Neural cell (in vitro differentiated cells): ENCODE results near the gene TAL1. TPM values are rescaled to one million over a fixed set of nuclear protein-coding genes. Genes with fewer than 3 reads are reported as not detected.

Experiments
- H2AFZ ChIP-seq: fragments of 200-600, 300-800 bp; sonication (generic), shearing (Covaris generic); 2 replicates; pipeline ENCODE4 v1.6.0; 2014; ENCODE audit warnings: low read depth, mild to moderate bottlenecking, antibody characterized with exemption, low read length, moderate library complexity
- H3F3A ChIP-seq: fragments of 200-600 bp; shearing (Covaris generic); 2 replicates; pipeline ENCODE4 v1.6.1; 2016; ENCODE audit warnings: mild to moderate bottlenecking, moderate library complexity, mixed read lengths, antibody characterized with exemption, low read length; ENCODE audit not compliant: insufficient read depth, poor library complexity, severe bottlenecking
- H3K27ac ChIP-seq: fragments of 200-600, 300-800 bp; sonication (generic), shearing (Covaris generic); 2 replicates; pipeline ENCODE4 v1.5.1; 2014; ENCODE audit warnings: mild to moderate bottlenecking, low read length, moderate library complexity
- H3K27me3 ChIP-seq: fragments of 300-800, 200-600 bp; sonication (generic), shearing (Covaris generic); 2 replicates; pipeline ENCODE4 v1.6.0; 2014; ENCODE audit warnings: mild to moderate bottlenecking, low read depth, low read length, moderate library complexity; ENCODE audit not compliant: insufficient read depth
- H3K36me3 ChIP-seq: fragments of 300-800, 200-600 bp; sonication (generic), shearing (Covaris generic); 2 replicates; pipeline ENCODE4 v1.5.1; 2014; ENCODE audit warnings: mild to moderate bottlenecking, antibody characterized with exemption, low read length, moderate library complexity; ENCODE audit not compliant: insufficient read depth
- H3K4me2 ChIP-seq: fragments of 300-800, 200-600 bp; sonication (generic), shearing (Covaris generic); 2 replicates; pipeline ENCODE4 v1.6.0; 2014; ENCODE audit warnings: mild to moderate bottlenecking, low read length
- H3K4me3 ChIP-seq: fragments of 300-800, 200-600 bp; sonication (generic), shearing (Covaris generic); 2 replicates; pipeline ENCODE4 v1.5.1; 2014; ENCODE audit warnings: mild to moderate bottlenecking, low read length, moderate library complexity
- H3K79me2 ChIP-seq: fragments of 200-600 bp; shearing (Covaris generic); replicated peaks from 2 replicates; pipeline ENCODE4 v1.6.0; 2014; ENCODE audit warnings: mild to moderate bottlenecking, low read length, moderate library complexity; ENCODE audit not compliant: insufficient read depth
- H3K9ac ChIP-seq: fragments of 300-800, 200-600 bp; sonication (generic), shearing (Covaris generic); 2 replicates; pipeline ENCODE4 v1.6.1; 2016; ENCODE audit warnings: mild to moderate bottlenecking, low read length, mixed read lengths
- H3K9me2 ChIP-seq: fragments of 200-600 bp; shearing (Covaris generic); 2 replicates; pipeline ENCODE4 v1.6.1; 2016; ENCODE audit warnings: mild to moderate bottlenecking, low read length, mixed read lengths; ENCODE audit not compliant: insufficient read depth
- H3K9me3 ChIP-seq: fragments of 200-600, 300-800 bp; sonication (generic), shearing (Covaris generic); 2 replicates; pipeline ENCODE4 v1.6.1; 2016; ENCODE audit warnings: mild to moderate bottlenecking, mixed run types, low read length, moderate library complexity, mixed read lengths
- H4K20me1 ChIP-seq: fragments of 200-600 bp; shearing (Covaris generic); 2 replicates; pipeline ENCODE4 v1.6.1; 2016; ENCODE audit warnings: mild to moderate bottlenecking, mixed run types; ENCODE audit not compliant: insufficient read depth
- CTCF ChIP-seq: fragments of 450-650 bp; IDR thresholded peaks from 2 replicates; pipeline ENCODE4 v1.5.1; 2014; ENCODE audit warnings: antibody characterized with exemption, mild to moderate bottlenecking, moderate library complexity; ENCODE audit not compliant: poor library complexity, severe bottlenecking
- EP300 ChIP-seq: fragments of 450-650 bp; conservative IDR thresholded peaks from 2 replicates; pipeline ENCODE4 v1.6.1; 2014; ENCODE audit warnings: antibody characterized with exemption, mild to moderate bottlenecking, moderate library complexity; ENCODE audit not compliant: poor library complexity, severe bottlenecking
- EZH2 ChIP-seq: fragments of 200-600, 300-800 bp; shearing (Covaris generic), sonication (generic); IDR thresholded peaks from 2 replicates; pipeline ENCODE4 v1.6.1; 2014; ENCODE audit warnings: antibody characterized with exemption, low read length, borderline replicate concordance, mild to moderate bottlenecking; ENCODE audit not compliant: insufficient read depth, poor library complexity, severe bottlenecking
- MXI1 ChIP-seq: fragments of 450-650 bp; conservative IDR thresholded peaks from 2 replicates; pipeline ENCODE4 v1.6.1; 2014; ENCODE audit warnings: antibody characterized with exemption, mild to moderate bottlenecking; ENCODE audit not compliant: poor library complexity, severe bottlenecking
- POLR2AphosphoS5 ChIP-seq: IDR thresholded peaks from 2 replicates; pipeline ENCODE4 v1.6.1; 2012
- RAD21 ChIP-seq: fragments of 450-650 bp; conservative IDR thresholded peaks from 2 replicates; pipeline ENCODE4 v1.6.1; 2014; ENCODE audit warnings: antibody characterized with exemption, mild to moderate bottlenecking, moderate library complexity
- REST ChIP-seq: IDR thresholded peaks from 2 replicates; pipeline ENCODE4 v1.6.1; 2012; ENCODE audit warnings: borderline replicate concordance
- SMC3 ChIP-seq: fragments of 450-650 bp; conservative IDR thresholded peaks from 2 replicates; pipeline ENCODE4 v1.6.1; 2014; ENCODE audit warnings: antibody characterized with exemption, mild to moderate bottlenecking, moderate library complexity; ENCODE audit not compliant: poor library complexity
- TAF1 ChIP-seq: IDR thresholded peaks from 2 replicates; pipeline ENCODE4 v1.6.1; 2012; ENCODE audit warnings: low read depth
- polyA plus RNA-seq: library from polyadenylated mRNA; depleted of rRNA; stranded (reverse); fragments of >200 nt; gene quantifications from 2 replicates; pipeline ENCODE4 v1.2.3, GENCODE V29; 2014

Gene TAL1
- polyA plus RNA-seq, 1 donor from 2014 or later: not detected

- H3K9ac ChIP-seq: no peak overlapping the region
- H3K9me3 ChIP-seq: no peaks in the 10 kb centered on the region
- H3F3A ChIP-seq: no peaks in the 10 kb centered on the region
- no peak overlapping the region for H3K27ac ChIP-seq
- no peak for TF ChIP-seq EP300
- TF ChIP-seq EZH2: no peak
- H3K9me2 ChIP-seq: no peaks in the 10 kb centered on the region
- H3K36me3 ChIP-seq: no peaks in the 10 kb centered on the region
- no peak overlapping the region for H2AFZ ChIP-seq
- no peak overlapping the region for H3K4me2 ChIP-seq
- H3K4me3 ChIP-seq: no peak overlapping the region
- no peaks in the 10 kb centered on the region for H3K79me2 ChIP-seq
- H3K27me3 ChIP-seq: peaks cover 33% of the 10 kb centered on the region
- no peaks in the 10 kb centered on the region for H4K20me1 ChIP-seq
Observed at GRCh38 chr1:47219001-47219400, 13.0 kb downstream of the TAL1 start.

GRCh38 chr1:47216278-47217059 lies 15.6 kb downstream of the TAL1 start:
- H3K4me2 ChIP-seq: no peak overlapping the region
- no peaks in the 10 kb centered on the region for H3K9me2 ChIP-seq
- no peaks in the 10 kb centered on the region for H3F3A ChIP-seq
- H3K9me3 ChIP-seq: no peaks in the 10 kb centered on the region
- no peak overlapping the region for H3K9ac ChIP-seq
- H3K27me3 ChIP-seq: peaks cover 7% of the 10 kb centered on the region
- no peaks in the 10 kb centered on the region for H3K36me3 ChIP-seq
- no peak overlapping the region for H2AFZ ChIP-seq
- TF ChIP-seq MXI1 (no peak), EZH2 (no peak), REST (no peak), POLR2AphosphoS5 (no peak), TAF1 (no peak), SMC3 (no peak), CTCF (no peak), RAD21 (no peak), EP300 (no peak)
- H4K20me1 ChIP-seq: no peaks in the 10 kb centered on the region
- H3K27ac ChIP-seq: no peak overlapping the region
- no peak overlapping the region for H3K4me3 ChIP-seq
- H3K79me2 ChIP-seq: no peaks in the 10 kb centered on the region
